H9 (cell line): ENCODE data around the gene LNX2. TPM values are rescaled to one million over a fixed set of nuclear protein-coding genes. Genes with fewer than 3 reads are reported as not detected.

Experiments used
- DNase-seq: peaks from one replicate; pipeline ENCODE4 v3.0.0-alpha.2; 2017
- H2AFZ ChIP-seq: one replicate; pipeline ENCODE4 v1.6.1; 2013; ENCODE audit warnings: mild to moderate bottlenecking, low read length, control low read depth, moderate library complexity
- H2AK5ac ChIP-seq: 2 replicates; pipeline ENCODE4 v1.6.1; 2013; ENCODE audit warnings: low read length, control low read depth, mixed read lengths; ENCODE audit not compliant: insufficient read length
- H2BK120ac ChIP-seq: one replicate; pipeline ENCODE4 v1.6.1; 2013; ENCODE audit warnings: low read depth, mild to moderate bottlenecking, low read length, control low read depth, inconsistent platforms; ENCODE audit not compliant: poor library complexity, severe bottlenecking
- H2BK12ac ChIP-seq: 2 replicates; pipeline ENCODE4 v1.6.1; 2013; ENCODE audit warnings: low read length, control low read depth, mixed read lengths, low read depth; ENCODE audit not compliant: insufficient read length
- H2BK15ac ChIP-seq: 2 replicates; pipeline ENCODE4 v1.6.1; 2013; ENCODE audit warnings: low read depth, low read length, control low read depth
- H2BK20ac ChIP-seq: one replicate; pipeline ENCODE4 v1.6.1; 2013; ENCODE audit warnings: low read depth, mild to moderate bottlenecking, low read length, control low read depth, inconsistent platforms; ENCODE audit not compliant: poor library complexity, severe bottlenecking
- H2BK5ac ChIP-seq: 2 replicates; pipeline ENCODE4 v1.6.1; 2013; ENCODE audit warnings: low read length, control low read depth, mixed read lengths; ENCODE audit not compliant: insufficient read length
- H3K14ac ChIP-seq: 2 replicates; pipeline ENCODE4 v1.6.1; 2013; ENCODE audit warnings: low read length, control low read depth; ENCODE audit not compliant: insufficient read depth
- H3K18ac ChIP-seq: 2 replicates; pipeline ENCODE4 v1.6.1; 2013; ENCODE audit warnings: low read depth, mild to moderate bottlenecking, mixed read lengths, low read length, control low read depth; ENCODE audit not compliant: insufficient read length
- H3K23ac ChIP-seq: 2 replicates; pipeline ENCODE4 v1.6.1; 2013; ENCODE audit warnings: low read length, control low read depth, mixed read lengths, low read depth; ENCODE audit not compliant: insufficient read length
- H3K23me2 ChIP-seq: 2 replicates; pipeline ENCODE4 v1.6.1; 2013; ENCODE audit warnings: low read depth, mild to moderate bottlenecking, mixed read lengths, low read length, control low read depth; ENCODE audit not compliant: insufficient read length, poor library complexity, severe bottlenecking
- H3K27ac ChIP-seq: 2 replicates; pipeline ENCODE4 v1.5.1; 2013; ENCODE audit warnings: low read length, control low read depth, mixed read lengths, low read depth; ENCODE audit not compliant: insufficient read length
- H3K27me3 ChIP-seq: 2 replicates; pipeline ENCODE4 v1.6.1; 2013; ENCODE audit warnings: low read length, control low read depth, inconsistent platforms; ENCODE audit not compliant: insufficient read depth
- H3K4ac ChIP-seq: 2 replicates; pipeline ENCODE4 v1.6.1; 2013; ENCODE audit warnings: low read depth, mild to moderate bottlenecking, control low read depth, inconsistent platforms, low read length, moderate library complexity
- H3K4me1 ChIP-seq: 2 replicates; pipeline ENCODE4 v1.6.1; 2013; ENCODE audit warnings: low read length, control low read depth, inconsistent platforms; ENCODE audit not compliant: insufficient read depth
- H3K4me2 ChIP-seq: 2 replicates; pipeline ENCODE4 v1.6.1; 2013; ENCODE audit warnings: low read length, control low read depth, mixed read lengths; ENCODE audit not compliant: insufficient read length, insufficient read depth
- H3K56ac ChIP-seq: 2 replicates; pipeline ENCODE4 v1.6.1; 2013; ENCODE audit warnings: low read depth, mild to moderate bottlenecking, mixed read lengths, low read length, control low read depth; ENCODE audit not compliant: insufficient read length
- H3K79me1 ChIP-seq: 2 replicates; pipeline ENCODE4 v1.6.1; 2013; ENCODE audit warnings: low read depth, mild to moderate bottlenecking, moderate library complexity, low read length, control low read depth, inconsistent platforms; ENCODE audit not compliant: insufficient read depth, poor library complexity, severe bottlenecking
- H3K79me2 ChIP-seq: 2 replicates; pipeline ENCODE4 v1.6.1; 2013; ENCODE audit warnings: low read length, control low read depth, inconsistent platforms; ENCODE audit not compliant: insufficient read depth
- H3K9ac ChIP-seq: 2 replicates; pipeline ENCODE4 v1.6.1; 2013; ENCODE audit warnings: low read length, control low read depth, mixed read lengths; ENCODE audit not compliant: insufficient read length; ENCODE audit errors: extremely low read depth
- H3K9me3 ChIP-seq: one replicate; pipeline ENCODE4 v1.6.1; 2013; ENCODE audit warnings: low read depth, low read length, inconsistent platforms; ENCODE audit not compliant: control insufficient read depth
- H3T11ph ChIP-seq: one replicate; pipeline ENCODE4 v1.6.1; 2013; ENCODE audit warnings: mild to moderate bottlenecking, low read length, control low read depth, inconsistent platforms
- H4K20me1 ChIP-seq: one replicate; pipeline ENCODE4 v1.6.1; 2013; ENCODE audit not compliant: control insufficient read depth, insufficient read length, insufficient read depth
- H4K5ac ChIP-seq: 2 replicates; pipeline ENCODE4 v1.6.1; 2013; ENCODE audit warnings: low read depth, mild to moderate bottlenecking, mixed read lengths, low read length, control low read depth; ENCODE audit not compliant: insufficient read length
- H4K8ac ChIP-seq: replicated peaks from 2 replicates; pipeline ENCODE4 v1.6.1; 2013; ENCODE audit warnings: low read length, control low read depth, mixed read lengths, low read depth; ENCODE audit not compliant: insufficient read length
- H4K91ac ChIP-seq: 2 replicates; pipeline ENCODE4 v1.6.1; 2013; ENCODE audit warnings: low read depth, mild to moderate bottlenecking, moderate library complexity, mixed read lengths, low read length, control low read depth; ENCODE audit not compliant: insufficient read length
- H3K27ac Mint-ChIP-seq, 3 experiments: 2 replicates in 2 of 3; 3 replicates in 1 of 3; pipeline ENCODE4 v1.8.0; 2020 to 2021; ENCODE audit warnings: mixed read lengths in 3 of 3, mild to moderate bottlenecking in 1 of 3, moderate library complexity in 1 of 3
- H3K27me3 Mint-ChIP-seq: 2 replicates; pipeline ENCODE4 v1.8.0; 2021; ENCODE audit warnings: low read depth, mild to moderate bottlenecking, moderate library complexity, mixed read lengths
- H3K36me3 Mint-ChIP-seq, 3 experiments: 2 replicates in 2 of 3; 3 replicates in 1 of 3; pipeline ENCODE4 v1.8.0; 2020 to 2021; ENCODE audit warnings: low read depth in 3 of 3, mixed read lengths in 3 of 3; ENCODE audit not compliant: insufficient read depth in 1 of 3
- H3K4me1 Mint-ChIP-seq, 2 experiments: 2 replicates each; pipeline ENCODE4 v1.8.0; 2020; ENCODE audit warnings: mixed read lengths in 2 of 2
- H3K4me3 Mint-ChIP-seq, 2 experiments: 2 replicates in 1 of 2; 3 replicates in 1 of 2; pipeline ENCODE4 v1.8.0; 2020 to 2021; ENCODE audit warnings: mild to moderate bottlenecking in 2 of 2, mixed read lengths in 2 of 2, moderate library complexity in 1 of 2
- H3K9me3 Mint-ChIP-seq, 2 experiments: 2 replicates in 1 of 2; 3 replicates in 1 of 2; pipeline ENCODE4 v1.8.0; 2020; ENCODE audit warnings: mild to moderate bottlenecking in 2 of 2, mixed read lengths in 2 of 2, moderate library complexity in 1 of 2
- WGBS: extraction: QIAGEN DNeasy Blood & Tissue Kit; methylation state at CpG from one replicate; pipeline ENCODE4 v1.1.7; 2013; ENCODE audit warnings: missing lambda C conversion rate, low lambda C conversion rate, mixed read lengths; ENCODE audit not compliant: insufficient read length; ENCODE audit errors: extremely low coverage; 5-methylcytosine and 5-hydroxymethylcytosine counted together
- total RNA-seq: library from RNA; stranded (reverse); gene quantifications from 2 replicates; pipeline ENCODE4 v1.2.1, GENCODE V29; 2021
- TF ChIP-seq, protein P1 (sequence below): fragments of 200-600 bp; sonication (generic); conservative IDR thresholded peaks from 3 replicates; pipeline ENCODE4 v1.8.0; 2021; ENCODE audit warnings: antibody characterized with exemption, mild to moderate bottlenecking

Gene LNX2
- total RNA-seq, 1 experiment from 2014 or later = 12.4 TPM

DNA sequence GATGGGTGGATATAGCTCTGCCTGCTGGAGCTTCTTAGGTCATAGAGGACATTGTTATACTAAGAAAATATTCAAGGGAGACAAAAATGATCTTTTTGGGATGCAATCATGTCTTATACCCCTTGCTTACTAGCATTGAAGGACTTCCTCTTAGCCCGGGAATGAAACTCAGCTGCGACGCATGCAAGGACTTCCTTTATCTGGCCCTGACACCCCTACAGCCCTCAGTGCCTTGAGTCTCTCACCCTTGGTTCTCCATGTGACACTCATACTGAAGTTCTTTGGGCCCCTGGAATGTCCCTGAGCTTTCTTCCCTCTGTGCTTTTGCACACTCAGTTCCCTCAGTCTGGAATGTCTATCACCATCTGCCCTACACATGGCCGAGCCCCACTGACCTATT is 97.5 kb downstream of the LNX2 start:
- Histone ChIP-seq H3K4ac (no peak overlapping the region), H2BK20ac (no peak overlapping the region), H3K27me3 (no peaks in the 10 kb centered on the region), H3T11ph (no peak overlapping the region), H2BK120ac (no peak overlapping the region), H4K8ac (no peak overlapping the region), H3K9me3 (no peaks in the 10 kb centered on the region), H4K20me1 (no peaks in the 10 kb centered on the region), H3K79me2 (no peaks in the 10 kb centered on the region), H2BK15ac (no peak overlapping the region), H3K14ac (no peak overlapping the region), H3K4me2 (no peak overlapping the region), H3K23ac (no peak overlapping the region), H2AK5ac (no peak overlapping the region), H3K4me1 (no peaks in the 10 kb centered on the region), H2AFZ (no peak overlapping the region), H2BK5ac (no peak overlapping the region), H4K5ac (no peak overlapping the region), H4K91ac (no peak overlapping the region), H3K56ac (no peak overlapping the region), H3K18ac (no peak overlapping the region), H3K79me1 (no peaks in the 10 kb centered on the region), H3K27ac (no peak overlapping the region), H3K23me2 (no peaks in the 10 kb centered on the region), H2BK12ac (no peak overlapping the region), H3K9ac (no peak overlapping the region)
- Mint-ChIP-seq H3K36me3 (no peaks in the 10 kb centered on the region), H3K4me3 (no peak overlapping the region), H3K9me3 (no peaks in the 10 kb centered on the region; a peak in 2 of 5 replicates), H3K4me1 (peaks cover 2 to 3% of the 10 kb centered on the region in 2 experiments; a peak in 1 of 4 replicates), H3K27me3 (peaks cover 10% of the 10 kb centered on the region), H3K27ac (no peak overlapping the region)
- DNase-seq = no peak
- WGBS = no CpG with 5 or more reads among the region's 4 CpGs
- TF ChIP-seq, protein P1, sequence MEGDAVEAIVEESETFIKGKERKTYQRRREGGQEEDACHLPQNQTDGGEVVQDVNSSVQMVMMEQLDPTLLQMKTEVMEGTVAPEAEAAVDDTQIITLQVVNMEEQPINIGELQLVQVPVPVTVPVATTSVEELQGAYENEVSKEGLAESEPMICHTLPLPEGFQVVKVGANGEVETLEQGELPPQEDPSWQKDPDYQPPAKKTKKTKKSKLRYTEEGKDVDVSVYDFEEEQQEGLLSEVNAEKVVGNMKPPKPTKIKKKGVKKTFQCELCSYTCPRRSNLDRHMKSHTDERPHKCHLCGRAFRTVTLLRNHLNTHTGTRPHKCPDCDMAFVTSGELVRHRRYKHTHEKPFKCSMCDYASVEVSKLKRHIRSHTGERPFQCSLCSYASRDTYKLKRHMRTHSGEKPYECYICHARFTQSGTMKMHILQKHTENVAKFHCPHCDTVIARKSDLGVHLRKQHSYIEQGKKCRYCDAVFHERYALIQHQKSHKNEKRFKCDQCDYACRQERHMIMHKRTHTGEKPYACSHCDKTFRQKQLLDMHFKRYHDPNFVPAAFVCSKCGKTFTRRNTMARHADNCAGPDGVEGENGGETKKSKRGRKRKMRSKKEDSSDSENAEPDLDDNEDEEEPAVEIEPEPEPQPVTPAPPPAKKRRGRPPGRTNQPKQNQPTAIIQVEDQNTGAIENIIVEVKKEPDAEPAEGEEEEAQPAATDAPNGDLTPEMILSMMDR = no peak
